IMR-90 (cell line): Measurements from ENCODE around the gene NKAIN1.

Source experiments
- FOS ChIP-seq: fragments of 150-350 bp; IDR thresholded peaks from 2 replicates; pipeline ENCODE4 v1.6.1; 2016; ENCODE audit warnings: low read depth, low read length
- MAFK ChIP-seq: IDR thresholded peaks from 2 replicates; pipeline ENCODE4 v1.6.1; 2012; ENCODE audit warnings: low read depth, low read length, improper control_type of control experiment
- RFX5 ChIP-seq: IDR thresholded peaks from 2 replicates; pipeline ENCODE4 v1.8.0; 2012; ENCODE audit warnings: low read depth, mild to moderate bottlenecking, low read length, moderate library complexity
- SMC3 ChIP-seq: fragments of 150-350 bp; IDR thresholded peaks from 2 replicates; pipeline ENCODE4 v1.6.1; 2016; ENCODE audit warnings: low read depth, mild to moderate bottlenecking, antibody characterized with exemption, low read length, moderate library complexity
- TF ChIP-seq, protein P1 (sequence below): conservative IDR thresholded peaks from 2 replicates; pipeline ENCODE4 v1.5.1; 2012; ENCODE audit warnings: mild to moderate bottlenecking, low read depth, low read length, improper control_type of control experiment

DNA sequence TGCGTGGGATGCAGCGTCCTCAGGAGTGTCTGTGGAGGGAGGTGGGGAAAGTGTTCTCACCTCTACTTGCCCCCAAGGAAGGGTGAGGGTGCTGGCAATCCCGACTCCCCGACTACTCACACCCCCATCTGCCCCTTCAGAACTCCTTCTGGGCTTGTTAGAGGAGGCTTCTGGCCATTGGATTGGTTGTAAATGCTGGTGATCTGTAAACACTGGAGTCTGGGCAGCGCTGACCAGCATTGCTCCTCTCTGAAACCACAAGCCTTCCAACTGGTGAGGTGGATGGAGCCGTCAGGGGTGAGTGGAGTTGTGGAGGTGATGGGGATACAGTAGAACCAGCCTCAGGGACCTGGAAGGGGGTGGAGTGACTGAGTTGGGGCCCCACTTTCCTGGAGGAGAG, 59.3 kb downstream of the NKAIN1 start:
- TF ChIP-seq, protein P1, sequence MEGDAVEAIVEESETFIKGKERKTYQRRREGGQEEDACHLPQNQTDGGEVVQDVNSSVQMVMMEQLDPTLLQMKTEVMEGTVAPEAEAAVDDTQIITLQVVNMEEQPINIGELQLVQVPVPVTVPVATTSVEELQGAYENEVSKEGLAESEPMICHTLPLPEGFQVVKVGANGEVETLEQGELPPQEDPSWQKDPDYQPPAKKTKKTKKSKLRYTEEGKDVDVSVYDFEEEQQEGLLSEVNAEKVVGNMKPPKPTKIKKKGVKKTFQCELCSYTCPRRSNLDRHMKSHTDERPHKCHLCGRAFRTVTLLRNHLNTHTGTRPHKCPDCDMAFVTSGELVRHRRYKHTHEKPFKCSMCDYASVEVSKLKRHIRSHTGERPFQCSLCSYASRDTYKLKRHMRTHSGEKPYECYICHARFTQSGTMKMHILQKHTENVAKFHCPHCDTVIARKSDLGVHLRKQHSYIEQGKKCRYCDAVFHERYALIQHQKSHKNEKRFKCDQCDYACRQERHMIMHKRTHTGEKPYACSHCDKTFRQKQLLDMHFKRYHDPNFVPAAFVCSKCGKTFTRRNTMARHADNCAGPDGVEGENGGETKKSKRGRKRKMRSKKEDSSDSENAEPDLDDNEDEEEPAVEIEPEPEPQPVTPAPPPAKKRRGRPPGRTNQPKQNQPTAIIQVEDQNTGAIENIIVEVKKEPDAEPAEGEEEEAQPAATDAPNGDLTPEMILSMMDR = no peak
- TF ChIP-seq SMC3 = no peak
- no peak for TF ChIP-seq RFX5
- TF ChIP-seq MAFK = no peak
- no peak for TF ChIP-seq FOS
